ENCODE measurements around the gene CNTRL.

The CNTRL gene

DNA sequence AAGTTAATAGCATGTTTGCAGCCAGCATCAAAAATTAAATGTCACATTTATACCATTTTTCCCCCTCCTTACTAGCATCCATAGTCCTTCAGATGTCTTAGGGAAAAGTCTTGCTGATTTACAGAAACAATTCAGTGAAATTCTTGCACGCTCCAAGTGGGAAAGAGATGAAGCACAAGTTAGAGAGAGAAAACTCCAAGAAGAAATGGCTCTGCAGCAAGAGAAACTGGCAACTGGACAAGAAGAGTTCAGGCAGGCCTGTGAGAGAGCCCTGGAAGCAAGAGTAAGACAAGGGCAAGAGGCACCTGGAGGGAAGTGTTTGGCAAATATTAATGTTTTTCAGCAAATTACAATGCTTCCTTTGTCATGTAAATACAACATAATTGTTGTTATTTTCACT is 66.6 kb downstream of the CNTRL start:
- H3K4me3 ChIP-seq (replicated peaks; ENCODE audit: low read depth, low read length), result no peak overlapping the region
- no peak for DNase-seq (ENCODE audit: extremely low read depth, low read depth)
- TF ChIP-seq, protein P1, sequence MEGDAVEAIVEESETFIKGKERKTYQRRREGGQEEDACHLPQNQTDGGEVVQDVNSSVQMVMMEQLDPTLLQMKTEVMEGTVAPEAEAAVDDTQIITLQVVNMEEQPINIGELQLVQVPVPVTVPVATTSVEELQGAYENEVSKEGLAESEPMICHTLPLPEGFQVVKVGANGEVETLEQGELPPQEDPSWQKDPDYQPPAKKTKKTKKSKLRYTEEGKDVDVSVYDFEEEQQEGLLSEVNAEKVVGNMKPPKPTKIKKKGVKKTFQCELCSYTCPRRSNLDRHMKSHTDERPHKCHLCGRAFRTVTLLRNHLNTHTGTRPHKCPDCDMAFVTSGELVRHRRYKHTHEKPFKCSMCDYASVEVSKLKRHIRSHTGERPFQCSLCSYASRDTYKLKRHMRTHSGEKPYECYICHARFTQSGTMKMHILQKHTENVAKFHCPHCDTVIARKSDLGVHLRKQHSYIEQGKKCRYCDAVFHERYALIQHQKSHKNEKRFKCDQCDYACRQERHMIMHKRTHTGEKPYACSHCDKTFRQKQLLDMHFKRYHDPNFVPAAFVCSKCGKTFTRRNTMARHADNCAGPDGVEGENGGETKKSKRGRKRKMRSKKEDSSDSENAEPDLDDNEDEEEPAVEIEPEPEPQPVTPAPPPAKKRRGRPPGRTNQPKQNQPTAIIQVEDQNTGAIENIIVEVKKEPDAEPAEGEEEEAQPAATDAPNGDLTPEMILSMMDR (IDR thresholded peaks at IDR 0.05; ENCODE audit: low read depth, low read length, missing control alignments), result no peak

DNA sequence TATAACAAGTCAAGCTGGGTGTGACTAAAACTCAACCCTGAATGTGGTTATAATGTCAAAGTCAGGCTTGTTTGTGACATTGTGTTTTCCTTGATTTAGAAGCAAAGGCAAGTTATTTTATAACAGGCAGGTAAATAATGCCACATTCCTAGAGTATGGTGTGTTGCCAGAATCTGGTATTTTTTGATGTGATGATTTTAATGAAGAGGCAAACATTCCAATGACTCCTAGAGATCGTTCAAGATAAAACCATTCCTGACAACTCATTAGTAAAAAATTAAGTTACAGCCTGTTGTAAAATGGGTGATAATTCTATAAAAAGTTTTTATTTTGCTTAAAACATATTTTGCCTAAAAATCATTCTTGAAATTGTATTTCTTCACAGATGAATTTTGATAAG is 67.0 kb downstream of the CNTRL start:
- TF ChIP-seq, protein P1 (IDR thresholded peaks at IDR 0.05; ENCODE audit: low read depth, low read length, missing control alignments), result no peak
- DNase-seq (ENCODE audit: extremely low read depth, low read depth), result no peak
- H3K4me3 ChIP-seq (replicated peaks; ENCODE audit: low read depth, low read length), result no peak overlapping the region

DNA sequence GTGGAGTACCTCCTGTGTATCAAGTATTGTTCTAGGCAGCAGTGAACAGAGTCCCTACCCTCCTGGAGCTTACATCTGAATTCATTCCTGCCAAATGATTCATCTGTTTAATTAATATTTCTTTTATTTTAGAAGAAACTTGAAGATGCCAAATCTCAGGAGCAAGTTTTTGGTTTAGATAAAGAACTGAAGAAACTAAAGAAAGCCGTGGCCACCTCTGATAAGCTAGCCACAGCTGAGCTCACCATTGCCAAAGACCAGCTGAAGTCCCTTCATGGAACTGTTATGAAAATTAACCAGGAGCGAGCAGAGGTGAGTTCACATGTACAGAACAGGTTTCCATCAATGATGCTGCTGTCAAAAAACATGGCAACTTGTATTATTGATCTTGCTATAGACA is 69.0 kb downstream of the CNTRL start:
- no peak overlapping the region for H3K4me3 ChIP-seq (replicated peaks; ENCODE audit: low read depth, low read length)
- DNase-seq (ENCODE audit: extremely low read depth, low read depth), result no peak
- TF ChIP-seq, protein P1 (IDR thresholded peaks at IDR 0.05; ENCODE audit: low read depth, low read length, missing control alignments), result no peak

DNA sequence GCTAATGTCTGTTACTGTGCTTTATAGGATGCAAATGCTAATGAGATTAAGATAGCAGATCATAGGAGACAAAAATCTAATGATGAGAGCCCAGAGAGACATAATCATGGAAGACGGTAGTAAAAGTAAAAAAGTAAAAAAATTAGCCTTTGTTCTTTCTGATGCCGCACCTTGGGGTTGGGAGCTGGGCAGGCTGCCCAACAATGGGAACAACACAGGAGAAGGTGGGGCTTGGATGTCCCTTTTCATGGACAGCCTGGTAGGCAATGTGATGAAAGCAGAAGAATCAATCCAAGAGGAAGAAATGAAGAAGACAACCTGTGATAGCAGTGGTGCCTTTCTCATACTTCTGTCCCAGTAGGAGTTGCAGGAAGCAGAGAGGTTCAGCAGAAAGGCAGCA is 69.7 kb downstream of the CNTRL start:
- H3K4me3 ChIP-seq (replicated peaks; ENCODE audit: low read depth, low read length), result no peak overlapping the region
- TF ChIP-seq, protein P1 (IDR thresholded peaks at IDR 0.05; ENCODE audit: low read depth, low read length, missing control alignments), result no peak
- DNase-seq (ENCODE audit: extremely low read depth, low read depth), result no peak

DNA sequence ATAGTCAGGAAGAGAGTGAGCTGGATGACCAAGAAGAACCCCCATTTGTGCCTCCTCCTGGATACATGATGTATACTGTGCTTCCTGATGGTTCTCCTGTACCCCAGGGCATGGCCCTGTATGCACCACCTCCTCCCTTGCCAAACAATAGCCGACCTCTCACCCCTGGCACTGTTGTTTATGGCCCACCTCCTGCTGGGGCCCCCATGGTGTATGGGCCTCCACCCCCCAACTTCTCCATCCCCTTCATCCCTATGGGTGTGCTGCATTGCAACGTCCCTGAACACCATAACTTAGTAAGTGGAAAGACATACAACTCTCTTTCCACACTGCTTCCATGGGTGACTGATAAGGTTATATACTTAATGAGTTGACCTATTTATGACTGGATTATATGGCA is 75.4 kb downstream of the CNTRL start:
- TF ChIP-seq, protein P1 (IDR thresholded peaks at IDR 0.05; ENCODE audit: low read depth, low read length, missing control alignments), result no peak
- H3K4me3 ChIP-seq (replicated peaks; ENCODE audit: low read depth, low read length), result no peak overlapping the region
- no peak for DNase-seq (ENCODE audit: extremely low read depth, low read depth)

DNA sequence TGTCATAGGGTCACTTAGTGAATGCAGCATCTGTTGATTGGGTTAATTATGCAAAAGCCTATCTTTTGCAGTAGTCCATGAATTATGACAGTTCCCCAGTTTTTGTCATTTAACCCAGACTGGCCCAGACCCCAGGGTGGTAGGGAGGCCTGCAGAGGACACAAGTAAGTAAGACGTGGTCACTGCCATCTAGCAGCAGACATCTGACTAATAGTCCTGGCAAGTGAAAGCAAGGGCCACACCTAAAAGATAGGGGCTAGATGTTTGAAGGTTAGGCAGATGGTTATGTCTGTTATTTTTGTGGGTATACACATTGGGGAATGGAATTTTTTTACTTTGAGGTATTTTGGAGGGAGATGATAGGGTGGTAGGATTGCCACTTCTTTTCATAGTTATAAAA is 78.9 kb downstream of the CNTRL start:
- TF ChIP-seq, protein P1 (IDR thresholded peaks at IDR 0.05; ENCODE audit: low read depth, low read length, missing control alignments), result no peak
- no peak overlapping the region for H3K4me3 ChIP-seq (replicated peaks; ENCODE audit: low read depth, low read length)
- no peak for DNase-seq (ENCODE audit: extremely low read depth, low read depth)

DNA sequence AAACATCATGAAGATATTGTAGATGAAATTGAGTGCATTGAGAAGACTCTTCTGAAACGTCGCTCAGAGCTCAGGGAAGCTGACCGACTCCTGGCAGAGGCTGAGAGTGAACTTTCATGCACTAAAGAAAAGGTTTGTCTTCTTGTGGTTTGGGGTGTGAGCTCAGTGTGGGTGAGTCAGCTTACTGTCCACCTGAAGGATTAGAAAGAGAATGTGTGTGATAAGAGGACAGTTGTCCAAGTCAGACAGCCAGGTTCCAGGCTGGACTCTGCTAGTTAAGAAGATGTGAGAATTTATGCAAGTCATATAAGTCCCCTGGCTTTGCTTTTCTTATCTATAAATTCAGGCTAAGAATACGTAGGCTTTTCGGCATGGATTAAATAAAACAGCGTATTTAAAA is 80.0 kb downstream of the CNTRL start:
- TF ChIP-seq, protein P1 (IDR thresholded peaks at IDR 0.05; ENCODE audit: low read depth, low read length, missing control alignments), result no peak
- no peak overlapping the region for H3K4me3 ChIP-seq (replicated peaks; ENCODE audit: low read depth, low read length)
- no peak for DNase-seq (ENCODE audit: extremely low read depth, low read depth)
